Measurements from ENCODE around the gene KCNK17. TPM values are rescaled to one million over a fixed set of nuclear protein-coding genes. Genes with fewer than 3 reads are reported as not detected.

KCNK17 gene
- total and polyA plus RNA-seq, 2 of the 8 experiments (the other 6 are each of a cell fraction or from before 2014, with no cell fraction given), result 2.9 to 3.4 TPM

DNA sequence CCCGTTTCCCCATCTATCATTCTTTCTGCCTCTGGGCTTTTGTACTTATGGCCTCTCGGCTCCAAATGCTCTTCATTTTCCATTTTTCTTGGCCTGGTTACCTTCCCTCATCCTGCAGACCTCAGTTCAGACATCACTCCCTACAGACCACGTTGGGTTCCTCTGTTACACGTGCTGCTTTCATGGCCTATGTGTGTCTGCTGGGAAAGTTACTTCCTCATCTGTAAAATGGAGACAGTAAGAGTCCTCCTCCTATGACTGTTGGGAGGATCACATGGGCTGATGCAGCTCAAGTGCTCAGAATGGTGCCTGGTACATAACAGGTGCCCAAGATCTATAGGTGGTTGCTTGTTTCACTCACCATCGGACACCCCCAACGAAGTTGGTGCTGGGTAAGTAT is 13.5 kb downstream of the KCNK17 start:
- CTCF ChIA-PET (ENCODE audit: partially characterized antibody), result interaction anchor here (0.7 to 47.4 kb wide), 22 partner anchors 10 to 298 kb away, joined by 3 to 1738 read pairs (median 7); partner anchors contain the start of genes KCNK17 and KCNK5
- H3K27me3 ChIP-seq (replicated peaks in 1 of 4; ENCODE audit: control insufficient read depth in 3 of 4, extremely low read depth in 1 of 4, insufficient read depth in 3 of 4, low read length in 3 of 4), result no peaks in the 10 kb centered on the region; a peak in 1 of 7 replicates
- no peak overlapping the region for H3K56ac ChIP-seq (replicated peaks; ENCODE audit: insufficient read length, low read depth, low read length)
- no peak overlapping the region for H3K4me3 ChIP-seq (ENCODE audit: extremely low read depth in 1 of 4, insufficient read depth in 2 of 4, low read depth in 3 of 4, low read length in 4 of 4)
- no peaks in the 10 kb centered on the region for H3K23me2 ChIP-seq (ENCODE audit: low read depth, low read length)
- H4K8ac ChIP-seq (ENCODE audit: extremely low read depth, insufficient read depth, low read length), result no peak overlapping the region
- no peaks in the 10 kb centered on the region for H4K20me1 ChIP-seq (replicated peaks in 1 of 2; ENCODE audit: control insufficient read depth in 1 of 2, insufficient read depth in 2 of 2, low read length in 2 of 2)
- H3K18ac ChIP-seq (ENCODE audit: extremely low read depth, low read length), result no peak overlapping the region
- no peak for TF ChIP-seq GABPA (IDR thresholded peaks at IDR 0.05; ENCODE audit: borderline replicate concordance, insufficient read depth, low read length)
- TF ChIP-seq, protein P1, sequence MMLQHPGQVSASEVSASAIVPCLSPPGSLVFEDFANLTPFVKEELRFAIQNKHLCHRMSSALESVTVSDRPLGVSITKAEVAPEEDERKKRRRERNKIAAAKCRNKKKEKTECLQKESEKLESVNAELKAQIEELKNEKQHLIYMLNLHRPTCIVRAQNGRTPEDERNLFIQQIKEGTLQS (IDR thresholded peaks at IDR 0.05; ENCODE audit: insufficient read depth, low read depth, low read length), result no peak
- no peak for TF ChIP-seq SP4 (IDR thresholded peaks at IDR 0.05; ENCODE audit: low read length)
- TF ChIP-seq, protein P2, sequence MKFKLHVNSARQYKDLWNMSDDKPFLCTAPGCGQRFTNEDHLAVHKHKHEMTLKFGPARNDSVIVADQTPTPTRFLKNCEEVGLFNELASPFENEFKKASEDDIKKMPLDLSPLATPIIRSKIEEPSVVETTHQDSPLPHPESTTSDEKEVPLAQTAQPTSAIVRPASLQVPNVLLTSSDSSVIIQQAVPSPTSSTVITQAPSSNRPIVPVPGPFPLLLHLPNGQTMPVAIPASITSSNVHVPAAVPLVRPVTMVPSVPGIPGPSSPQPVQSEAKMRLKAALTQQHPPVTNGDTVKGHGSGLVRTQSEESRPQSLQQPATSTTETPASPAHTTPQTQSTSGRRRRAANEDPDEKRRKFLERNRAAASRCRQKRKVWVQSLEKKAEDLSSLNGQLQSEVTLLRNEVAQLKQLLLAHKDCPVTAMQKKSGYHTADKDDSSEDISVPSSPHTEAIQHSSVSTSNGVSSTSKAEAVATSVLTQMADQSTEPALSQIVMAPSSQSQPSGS (IDR thresholded peaks at IDR 0.05; ENCODE audit: low read length), result no peak
- TF ChIP-seq SIX5 (IDR thresholded peaks at IDR 0.05; ENCODE audit: low read depth, low read length), result no peak
- TF ChIP-seq, protein P3, sequence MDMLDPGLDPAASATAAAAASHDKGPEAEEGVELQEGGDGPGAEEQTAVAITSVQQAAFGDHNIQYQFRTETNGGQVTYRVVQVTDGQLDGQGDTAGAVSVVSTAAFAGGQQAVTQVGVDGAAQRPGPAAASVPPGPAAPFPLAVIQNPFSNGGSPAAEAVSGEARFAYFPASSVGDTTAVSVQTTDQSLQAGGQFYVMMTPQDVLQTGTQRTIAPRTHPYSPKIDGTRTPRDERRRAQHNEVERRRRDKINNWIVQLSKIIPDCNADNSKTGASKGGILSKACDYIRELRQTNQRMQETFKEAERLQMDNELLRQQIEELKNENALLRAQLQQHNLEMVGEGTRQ (IDR thresholded peaks at IDR 0.05; ENCODE audit: low read length), result no peak
- 0 out of 2 replicates have a peak overlapping the region, but pooled peaks have one; percentile 11 for H2AK5ac ChIP-seq (ENCODE audit: low read depth, low read length)
- no peak overlapping the region; a peak in 1 of 7 replicates for H3K9ac ChIP-seq (replicated peaks in 1 of 4; ENCODE audit: extremely low read depth in 1 of 4, low read depth in 3 of 4, low read length in 3 of 4)
- no peak overlapping the region for H3K4ac ChIP-seq (replicated peaks; ENCODE audit: insufficient read length, low read depth, low read length)
- no peaks in the 10 kb centered on the region for H3K79me1 ChIP-seq (ENCODE audit: low read depth, low read length)
- peak overlapping the region; percentile 6; the same call in 1 of the 2 replicates for H2BK15ac ChIP-seq (ENCODE audit: low read length)
- H2BK12ac ChIP-seq (ENCODE audit: low read depth, low read length), result peak overlapping the region; percentile 21; the same call in 1 of the 2 replicates
- no peak overlapping the region for H2AFZ ChIP-seq (ENCODE audit: low read length)
- POLR2A ChIA-PET (ENCODE audit: partially characterized antibody), result interaction anchor here (2.1 to 4.0 kb wide), 2 partner anchors 69 to 72 kb away, joined by 6 to 23 read pairs; partner anchors contain the start of gene KCNK5
- H3K4me1 ChIP-seq (replicated peaks in 1 of 4; ENCODE audit: control insufficient read depth in 3 of 4, insufficient read depth in 4 of 4, low read length in 3 of 4), result peaks cover 0 to 4% (median under 1%) of the 10 kb centered on the region in 4 experiments; a peak in 2 of 7 replicates
- no peak overlapping the region for H3K23ac ChIP-seq (ENCODE audit: insufficient read length)
- H4K5ac ChIP-seq (ENCODE audit: insufficient read length, low read depth, low read length), result no peak overlapping the region
- no peak overlapping the region for H3K4me2 ChIP-seq (ENCODE audit: insufficient read depth in 1 of 2, low read depth in 2 of 2, low read length in 2 of 2)
- H2BK5ac ChIP-seq (ENCODE audit: low read depth, low read length), result no peak overlapping the region
- H3K79me2 ChIP-seq (ENCODE audit: control insufficient read depth in 1 of 2, insufficient read depth in 2 of 2, low read length in 2 of 2), result no peaks in the 10 kb centered on the region
- no peak overlapping the region; the same call in 1 of the 2 replicates for H2BK20ac ChIP-seq (ENCODE audit: low read length)
- WGBS, 2 experiments (ENCODE audit: extremely low coverage in 1 of 2, insufficient coverage in 1 of 2, insufficient read length in 1 of 2, insufficient replicate concordance in 2 of 2, low coverage in 1 of 2, low lambda C conversion rate in 2 of 2, missing lambda C conversion rate in 1 of 2), result 88% methylated on average over 6 of the region's 6 CpGs; no CpG with 5 or more reads in 1 of the 2 experiments
- no peak overlapping the region for H3K27ac ChIP-seq (ENCODE audit: low read depth, low read length)
- H3K14ac ChIP-seq (ENCODE audit: insufficient read length), result no peak overlapping the region
- no peak overlapping the region for H2BK120ac ChIP-seq (replicated peaks; ENCODE audit: low read depth, low read length)
- no peaks in the 10 kb centered on the region for H3K9me3 ChIP-seq (ENCODE audit: insufficient read depth in 2 of 2, low read depth in 1 of 2, low read length in 1 of 2)
- peak overlapping the region; percentile 7 for H4K91ac ChIP-seq (replicated peaks; ENCODE audit: insufficient read length, low read length)
- DNase-seq (ENCODE audit: low read depth in 1 of 2, low spot score in 2 of 2) (no peak), FAIRE-seq (no peak)
- H3K36me3 ChIP-seq (ENCODE audit: control insufficient read depth in 2 of 4, insufficient read depth in 4 of 4, low read length in 3 of 4), result no peaks in the 10 kb centered on the region

Data from H1 (cell line).